Cardiac ventricle fibroblast (primary cell): ENCODE data around the gene EIF3I. TPM values are rescaled to one million over a fixed set of nuclear protein-coding genes. Genes with fewer than 3 reads are reported as not detected.

Source experiments
- total RNA-seq: library from RNA; depleted of rRNA; stranded (reverse); fragments of >200 nt; gene quantifications from 2 replicates; pipeline ENCODE4 v1.2.3, GENCODE V29; 2015

The EIF3I gene
- 187 and 195 TPM in 2 replicates for total RNA-seq

DNA sequence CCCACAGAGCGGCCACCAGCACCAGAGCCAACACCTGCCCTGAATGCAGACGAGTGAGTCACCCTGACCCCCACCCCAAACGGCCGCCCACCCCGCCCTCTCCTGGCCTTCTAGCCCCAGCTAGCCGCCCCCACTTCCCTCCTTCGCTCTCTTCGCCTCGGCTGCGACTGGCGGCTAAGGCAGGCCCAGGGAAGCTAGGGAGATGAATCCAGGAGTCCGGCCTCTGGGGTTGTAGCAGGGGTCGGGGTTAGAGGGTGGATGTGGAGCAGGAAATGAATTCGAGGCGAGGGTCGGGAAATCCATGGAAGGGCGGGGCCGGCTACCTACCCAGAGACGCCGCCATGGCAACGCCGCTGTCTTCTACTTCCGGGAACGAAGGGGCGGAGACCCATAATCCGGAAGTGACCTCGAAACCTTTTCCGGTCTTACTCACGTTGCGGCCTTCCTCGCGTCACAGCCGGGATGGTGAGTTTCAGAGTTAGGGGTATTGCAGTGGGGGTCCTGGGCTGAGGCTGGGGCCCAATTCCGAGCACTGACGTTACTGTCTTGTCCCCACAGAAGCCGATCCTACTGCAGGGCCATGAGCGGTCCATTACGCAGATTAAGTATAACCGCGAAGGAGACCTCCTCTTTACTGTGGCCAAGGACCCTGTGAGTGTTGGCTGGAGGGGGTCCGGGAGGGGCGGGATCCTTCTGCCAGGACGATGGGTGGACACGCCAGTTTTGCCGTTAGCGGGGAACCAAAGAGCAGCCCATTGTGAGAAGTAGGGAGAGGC lies at the start of gene EIF3I, which contains the start of gene TMEM234:
Gene EIF3I, plus strand, starts transcription at position 428 of the 776 bp plus-strand sequence. Its CDS starts 35 bp downstream, at position 463.
Gene TMEM234, minus strand, starts transcription at position 374 of the 776 bp plus-strand sequence. Its CDS starts 31 bp downstream, at position 343.

DNA sequence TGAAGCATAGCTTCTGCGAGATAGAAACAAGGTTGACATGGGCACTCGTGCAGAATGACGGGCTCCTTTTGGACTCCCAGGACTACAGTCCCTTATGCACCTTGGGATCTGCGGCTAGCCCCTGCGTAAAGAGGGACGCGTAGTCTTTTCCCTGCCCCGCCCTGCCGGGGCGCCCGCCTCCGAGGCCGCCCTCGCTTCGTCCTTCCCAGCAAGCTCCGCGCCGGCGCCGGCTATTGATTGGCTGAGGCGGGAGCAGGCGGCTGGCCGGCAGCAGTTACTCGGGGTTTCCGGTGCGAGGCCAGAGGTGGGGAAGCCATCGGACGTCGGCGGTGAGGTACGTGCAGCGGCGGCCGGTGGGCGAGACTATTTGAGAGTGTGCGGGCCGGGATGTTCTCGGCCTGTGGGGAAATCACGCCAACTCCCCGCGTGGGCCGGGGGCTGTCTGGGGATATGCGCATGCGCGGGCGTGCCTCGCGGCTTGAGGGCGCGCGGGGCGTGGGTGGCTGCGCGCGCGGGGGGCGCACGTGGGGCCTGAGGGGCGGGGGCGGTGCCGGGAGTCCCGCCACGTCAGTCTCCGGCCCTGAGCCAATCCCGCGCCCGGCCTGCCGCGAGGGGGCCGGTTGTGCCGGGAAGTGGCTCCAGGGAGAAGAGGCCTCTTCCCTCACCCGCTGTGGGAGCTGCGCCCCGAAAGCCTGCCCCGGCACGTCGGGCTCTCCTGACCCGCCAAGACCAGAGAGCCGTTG lies 42.6 kb upstream of the EIF3I start, which contains the start of gene TXLNA:
Gene TXLNA, plus strand, starts transcription at position 233 of the 743 bp plus-strand sequence. CDS start 671 bp downstream, outside the sequence.

DNA sequence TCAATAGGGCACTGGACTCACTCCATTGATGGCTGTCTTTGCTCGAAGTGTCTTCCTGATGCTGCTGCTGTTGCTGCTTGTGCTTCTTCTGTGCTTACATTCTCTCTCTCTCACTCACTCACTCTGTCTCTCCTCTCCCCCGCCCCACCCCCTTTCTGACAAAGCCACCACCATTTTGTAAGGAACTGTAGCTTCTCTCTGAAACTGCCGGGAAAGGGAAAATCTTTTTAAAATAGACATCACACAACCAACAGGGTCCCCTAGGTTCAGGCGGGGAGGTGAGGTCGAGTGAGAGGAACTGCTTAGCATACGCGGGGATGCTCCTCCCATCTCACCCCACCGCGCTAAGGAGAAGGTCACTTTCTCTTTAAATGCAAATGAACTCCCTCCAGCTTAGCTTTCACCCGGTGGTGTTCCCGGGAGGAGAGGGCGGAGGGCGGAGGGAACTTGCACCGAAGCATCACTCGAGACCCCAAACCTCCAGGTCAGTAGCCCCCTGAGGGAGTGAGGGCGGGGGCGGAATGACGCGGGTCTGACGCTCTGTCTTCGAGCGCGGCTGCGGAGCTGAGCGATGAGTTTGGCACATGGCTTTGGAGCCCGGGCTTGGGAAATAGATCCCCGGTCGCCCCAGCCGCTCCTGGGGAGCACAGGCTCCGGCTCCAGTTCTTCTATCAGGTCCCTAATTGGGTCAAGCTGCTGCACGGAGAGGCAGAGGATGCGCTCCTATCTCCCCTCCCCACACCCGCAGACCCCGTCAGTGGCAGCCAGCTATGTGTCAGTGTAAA lies 21.8 kb upstream of the EIF3I start, which contains the start of gene CCDC28B:
Gene CCDC28B, plus strand, starts transcription at position 370 of the 785 bp plus-strand sequence. CDS start 1,341 bp downstream, outside the sequence.

DNA sequence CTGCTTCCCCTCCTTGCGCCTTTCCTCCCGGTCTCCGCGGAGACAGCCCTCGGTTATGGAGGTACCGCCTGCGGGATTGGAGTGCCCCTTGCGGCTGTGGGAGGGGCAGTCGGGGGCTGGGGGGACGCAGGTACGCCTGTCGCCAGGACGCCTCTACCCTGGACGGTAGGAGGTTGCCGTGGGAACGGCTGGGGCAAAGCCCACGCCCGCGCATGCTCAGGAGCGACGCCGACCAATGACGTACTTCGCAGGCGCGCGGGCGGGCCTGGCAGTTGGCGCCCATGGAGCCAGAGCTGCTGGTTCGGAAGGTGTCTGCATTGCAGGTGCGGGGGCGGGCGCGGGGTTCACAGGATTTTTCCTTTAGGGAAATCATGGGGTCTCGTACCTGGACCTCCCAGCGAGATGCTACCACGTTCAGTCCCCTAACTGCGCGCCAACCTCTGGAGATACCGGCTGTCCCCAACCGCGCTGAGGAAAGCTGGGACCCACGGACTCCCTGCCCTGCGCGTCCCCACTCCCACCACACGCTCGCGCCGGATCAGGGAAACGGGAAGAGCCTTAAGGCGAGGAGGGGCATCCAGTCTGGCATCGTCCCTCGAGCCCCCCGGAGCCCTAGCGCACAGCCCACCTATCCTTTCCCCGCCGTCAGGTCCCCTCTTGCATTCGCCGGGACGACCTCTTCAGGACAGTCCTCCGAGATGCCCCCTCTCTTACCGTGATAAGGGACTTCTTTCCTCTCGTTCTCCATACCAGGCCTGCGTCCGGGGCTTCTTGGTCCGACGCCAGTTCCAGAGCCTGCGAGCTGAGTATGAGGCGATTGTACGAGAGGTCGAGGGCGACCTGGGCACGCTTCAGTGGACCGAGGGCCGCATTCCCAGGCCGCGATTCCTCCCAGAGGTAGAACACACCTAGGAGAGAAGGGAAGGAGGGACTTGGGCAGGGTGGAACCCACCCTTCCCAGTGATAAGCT lies 16.5 kb upstream of the EIF3I start, which contains the start of gene IQCC:
Gene IQCC, plus strand, starts transcription at position 271 of the 970 bp plus-strand sequence. Its CDS starts 11 bp downstream, at position 282.

DNA sequence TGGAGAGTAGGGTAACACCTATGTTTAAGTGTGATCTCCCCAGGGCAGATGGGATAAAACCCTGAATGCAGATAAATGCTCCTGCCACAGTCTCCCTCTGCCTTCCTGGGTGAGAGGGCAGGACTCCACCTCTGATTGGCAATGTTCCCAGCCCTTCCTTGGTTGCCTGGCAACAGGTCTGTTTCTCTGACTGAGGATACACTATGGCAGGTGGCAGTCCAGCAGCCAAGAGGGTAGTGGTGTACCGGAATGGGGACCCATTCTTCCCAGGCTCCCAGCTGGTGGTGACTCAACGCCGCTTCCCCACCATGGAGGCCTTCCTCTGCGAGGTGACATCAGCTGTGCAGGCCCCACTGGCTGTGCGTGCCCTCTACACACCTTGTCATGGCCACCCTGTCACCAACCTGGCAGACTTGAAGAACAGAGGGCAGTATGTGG lies 13.3 kb upstream of the EIF3I start, which contains the start of gene DCDC2B:
Gene DCDC2B, plus strand, starts transcription at position 199 of the 438 bp plus-strand sequence. Its CDS starts 5 bp downstream, at position 204.

DNA sequence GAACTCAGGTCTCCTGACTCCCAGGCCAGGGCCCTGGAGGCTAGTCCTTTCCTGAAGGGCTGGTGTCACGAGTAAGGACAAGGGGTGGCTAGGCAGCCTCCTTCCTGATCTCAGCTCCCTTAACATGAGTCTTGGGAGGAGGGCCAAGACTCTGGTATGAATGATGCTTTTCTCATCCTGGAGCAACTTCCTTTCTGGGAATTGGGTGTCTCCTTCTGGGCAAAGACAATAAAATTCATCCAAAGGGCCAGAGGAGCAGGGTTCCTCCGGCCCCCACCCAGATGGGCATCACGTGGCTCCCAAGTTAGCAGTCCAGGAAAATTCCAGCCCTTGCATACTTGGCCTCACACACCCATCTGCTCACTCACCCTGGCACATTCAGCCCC lies 24.7 kb downstream of the EIF3I start, which contains the start of gene FAM167B:
Gene FAM167B, plus strand, starts transcription at position 335 of the 386 bp plus-strand sequence. CDS start 200 bp downstream, outside the sequence.

DNA sequence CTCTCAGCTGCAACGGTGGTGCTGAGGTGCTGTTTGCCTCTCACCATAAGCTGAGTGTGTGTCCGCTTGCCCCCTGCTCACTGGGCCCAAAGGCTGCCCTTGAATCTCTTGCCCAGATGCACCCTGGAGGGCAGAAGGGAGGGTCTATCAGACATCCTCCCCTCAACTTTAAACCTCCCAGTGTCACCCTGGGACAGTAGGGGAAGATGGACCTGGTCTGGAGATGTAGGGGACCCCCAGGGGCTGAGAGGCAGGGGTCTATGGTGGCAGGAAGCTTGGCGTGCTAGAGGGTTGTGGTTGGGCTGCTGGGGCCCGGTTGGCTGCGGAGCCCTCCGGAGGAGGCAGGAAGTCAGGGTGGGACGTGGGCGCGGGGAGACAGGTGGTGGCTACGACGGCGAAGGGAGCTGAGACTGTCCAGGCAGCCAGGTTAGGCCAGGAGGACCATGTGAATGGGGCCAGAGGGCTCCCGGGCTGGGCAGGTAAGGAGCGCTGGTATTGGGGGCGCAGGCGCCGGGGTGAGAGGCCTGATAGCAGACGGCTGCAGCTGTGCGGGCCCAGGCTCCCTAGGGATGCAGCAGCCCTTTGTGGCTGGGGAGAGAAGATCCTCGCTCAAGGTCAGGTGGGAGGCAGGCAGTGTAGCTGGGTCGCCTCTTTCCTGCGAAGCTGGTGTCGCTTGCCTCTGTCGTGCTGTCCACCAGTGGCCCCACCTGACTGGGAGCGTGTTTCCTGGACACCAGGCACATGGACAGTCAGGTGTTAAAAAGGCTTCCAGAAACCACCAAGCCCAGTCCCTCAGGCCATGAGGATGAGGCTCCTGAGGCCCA lies 28.9 kb downstream of the EIF3I start, which contains the start of gene LCK:
Gene LCK, plus strand, starts transcription at position 373 of the 824 bp plus-strand sequence. CDS start 23,065 bp downstream, outside the sequence.

Other genes with a start within 250 kb of the EIF3I start
- 33.1 and 39.8 TPM in 2 replicates for gene KHDRBS1, start 208.5 kb upstream of the EIF3I start, total RNA-seq
- 4.0 and 8.0 TPM in 2 replicates for gene TMEM39B, start 149.5 kb upstream of the EIF3I start, total RNA-seq
- 26.4 and 29.0 TPM in 2 replicates for gene KPNA6, start 114.4 kb upstream of the EIF3I start, total RNA-seq
- 56.6 and 59.5 TPM in 2 replicates for gene TXLNA, start 42.7 kb upstream of the EIF3I start, total RNA-seq
- gene CCDC28B, start 21.8 kb upstream of the EIF3I start, total RNA-seq: 6.2 and 12.8 TPM in 2 replicates
- gene IQCC, start 16.7 kb upstream of the EIF3I start, total RNA-seq: 0.59 and 0.87 TPM in 2 replicates
- not detected in 2 replicates for gene DCDC2B, start 13.3 kb upstream of the EIF3I start, total RNA-seq
- 8.3 and 9.6 TPM in 2 replicates for gene TMEM234, start 54 bp upstream of the EIF3I start, total RNA-seq
- 0.44 and 0.54 TPM in 2 replicates for gene FAM167B, start 24.8 kb downstream of the EIF3I start, total RNA-seq
- not detected in 2 replicates for gene LCK, start 28.9 kb downstream of the EIF3I start, total RNA-seq
- gene HDAC1, start 69.7 kb downstream of the EIF3I start, total RNA-seq: 46.2 and 46.7 TPM in 2 replicates
- 419 and 469 TPM in 2 replicates for gene MARCKSL1, start 113.8 kb downstream of the EIF3I start, total RNA-seq
- gene FAM229A, start 140.1 kb downstream of the EIF3I start, total RNA-seq: 2.7 and 4.1 TPM in 2 replicates
- not detected in 2 replicates for gene TSSK3, start 140.1 kb downstream of the EIF3I start, total RNA-seq
- 40.3 and 45.5 TPM in 2 replicates for gene BSDC1, start 172.0 kb downstream of the EIF3I start, total RNA-seq
- gene ZBTB8B, start 242.7 kb downstream of the EIF3I start, total RNA-seq: not detected in 2 replicates